Measurements from ENCODE around the gene ASB2.

DNA sequence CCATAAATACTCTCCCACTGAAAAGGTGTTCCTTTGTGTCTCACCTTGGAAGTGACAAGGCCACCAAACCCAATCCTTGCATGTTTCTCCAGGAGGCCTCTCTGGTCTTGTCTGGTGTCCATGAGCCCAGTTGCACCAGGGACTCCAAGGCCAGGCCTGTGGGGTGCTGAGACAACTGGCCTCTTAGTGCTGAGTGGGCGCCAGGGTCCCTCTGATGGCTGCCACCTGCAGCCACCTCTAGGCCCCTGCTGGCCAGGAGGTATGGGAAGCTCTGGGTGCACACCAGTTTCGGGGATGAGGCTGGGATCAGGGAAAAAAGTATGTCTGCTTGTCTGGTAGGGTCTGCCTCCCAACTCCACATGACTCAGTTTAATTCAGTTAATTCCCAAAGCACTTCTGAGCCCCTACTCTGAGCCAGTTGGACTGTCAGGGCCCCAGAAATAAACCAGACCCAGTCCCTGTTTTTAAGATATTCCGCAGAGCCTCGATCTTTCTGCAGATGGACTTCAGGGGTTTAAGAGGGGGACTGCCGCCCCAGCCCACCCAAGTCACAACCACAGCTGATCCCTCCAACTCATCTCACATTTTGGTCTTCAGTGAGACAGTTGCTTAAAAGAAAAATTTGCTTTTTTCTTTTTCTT, 64.3 kb downstream of the ASB2 start:
- TF ChIP-seq, protein P1, sequence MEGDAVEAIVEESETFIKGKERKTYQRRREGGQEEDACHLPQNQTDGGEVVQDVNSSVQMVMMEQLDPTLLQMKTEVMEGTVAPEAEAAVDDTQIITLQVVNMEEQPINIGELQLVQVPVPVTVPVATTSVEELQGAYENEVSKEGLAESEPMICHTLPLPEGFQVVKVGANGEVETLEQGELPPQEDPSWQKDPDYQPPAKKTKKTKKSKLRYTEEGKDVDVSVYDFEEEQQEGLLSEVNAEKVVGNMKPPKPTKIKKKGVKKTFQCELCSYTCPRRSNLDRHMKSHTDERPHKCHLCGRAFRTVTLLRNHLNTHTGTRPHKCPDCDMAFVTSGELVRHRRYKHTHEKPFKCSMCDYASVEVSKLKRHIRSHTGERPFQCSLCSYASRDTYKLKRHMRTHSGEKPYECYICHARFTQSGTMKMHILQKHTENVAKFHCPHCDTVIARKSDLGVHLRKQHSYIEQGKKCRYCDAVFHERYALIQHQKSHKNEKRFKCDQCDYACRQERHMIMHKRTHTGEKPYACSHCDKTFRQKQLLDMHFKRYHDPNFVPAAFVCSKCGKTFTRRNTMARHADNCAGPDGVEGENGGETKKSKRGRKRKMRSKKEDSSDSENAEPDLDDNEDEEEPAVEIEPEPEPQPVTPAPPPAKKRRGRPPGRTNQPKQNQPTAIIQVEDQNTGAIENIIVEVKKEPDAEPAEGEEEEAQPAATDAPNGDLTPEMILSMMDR (tag by site-specific recombination; IDR thresholded peaks at IDR 0.05), result no peak
- TF ChIP-seq ZNF366 (tag by site-specific recombination; conservative IDR thresholded peaks at IDR 0.05) (no peak), OSR2 (tag by site-specific recombination; IDR thresholded peaks at IDR 0.05) (no peak), ZNF626 (tag by site-specific recombination; IDR thresholded peaks at IDR 0.05) (no peak), ZNF707 (tag by site-specific recombination; IDR thresholded peaks at IDR 0.05) (no peak), ZNF19 (tag by site-specific recombination; IDR thresholded peaks at IDR 0.05; ENCODE audit: low read depth) (no peak), ZNF274 (IDR thresholded peaks at IDR 0.05; ENCODE audit: low read length) (no peak), ZNF274 (tag by site-specific recombination; IDR thresholded peaks at IDR 0.05; ENCODE audit: borderline replicate concordance) (no peak), BCL11B (tag by site-specific recombination; IDR thresholded peaks at IDR 0.05; ENCODE audit: low read depth) (no peak), ZNF423 (tag by site-specific recombination; IDR thresholded peaks at IDR 0.05) (no peak)
- TF ChIP-seq, protein P2, sequence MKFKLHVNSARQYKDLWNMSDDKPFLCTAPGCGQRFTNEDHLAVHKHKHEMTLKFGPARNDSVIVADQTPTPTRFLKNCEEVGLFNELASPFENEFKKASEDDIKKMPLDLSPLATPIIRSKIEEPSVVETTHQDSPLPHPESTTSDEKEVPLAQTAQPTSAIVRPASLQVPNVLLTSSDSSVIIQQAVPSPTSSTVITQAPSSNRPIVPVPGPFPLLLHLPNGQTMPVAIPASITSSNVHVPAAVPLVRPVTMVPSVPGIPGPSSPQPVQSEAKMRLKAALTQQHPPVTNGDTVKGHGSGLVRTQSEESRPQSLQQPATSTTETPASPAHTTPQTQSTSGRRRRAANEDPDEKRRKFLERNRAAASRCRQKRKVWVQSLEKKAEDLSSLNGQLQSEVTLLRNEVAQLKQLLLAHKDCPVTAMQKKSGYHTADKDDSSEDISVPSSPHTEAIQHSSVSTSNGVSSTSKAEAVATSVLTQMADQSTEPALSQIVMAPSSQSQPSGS (tag by site-specific recombination; IDR thresholded peaks at IDR 0.05; ENCODE audit: low read depth), result no peak
- TF ChIP-seq, protein P3, sequence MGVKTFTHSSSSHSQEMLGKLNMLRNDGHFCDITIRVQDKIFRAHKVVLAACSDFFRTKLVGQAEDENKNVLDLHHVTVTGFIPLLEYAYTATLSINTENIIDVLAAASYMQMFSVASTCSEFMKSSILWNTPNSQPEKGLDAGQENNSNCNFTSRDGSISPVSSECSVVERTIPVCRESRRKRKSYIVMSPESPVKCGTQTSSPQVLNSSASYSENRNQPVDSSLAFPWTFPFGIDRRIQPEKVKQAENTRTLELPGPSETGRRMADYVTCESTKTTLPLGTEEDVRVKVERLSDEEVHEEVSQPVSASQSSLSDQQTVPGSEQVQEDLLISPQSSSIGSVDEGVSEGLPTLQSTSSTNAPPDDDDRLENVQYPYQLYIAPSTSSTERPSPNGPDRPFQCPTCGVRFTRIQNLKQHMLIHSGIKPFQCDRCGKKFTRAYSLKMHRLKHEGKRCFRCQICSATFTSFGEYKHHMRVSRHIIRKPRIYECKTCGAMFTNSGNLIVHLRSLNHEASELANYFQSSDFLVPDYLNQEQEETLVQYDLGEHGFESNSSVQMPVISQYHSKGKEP (tag by site-specific recombination; IDR thresholded peaks at IDR 0.05), result no peak
- TF ChIP-seq, protein P4, sequence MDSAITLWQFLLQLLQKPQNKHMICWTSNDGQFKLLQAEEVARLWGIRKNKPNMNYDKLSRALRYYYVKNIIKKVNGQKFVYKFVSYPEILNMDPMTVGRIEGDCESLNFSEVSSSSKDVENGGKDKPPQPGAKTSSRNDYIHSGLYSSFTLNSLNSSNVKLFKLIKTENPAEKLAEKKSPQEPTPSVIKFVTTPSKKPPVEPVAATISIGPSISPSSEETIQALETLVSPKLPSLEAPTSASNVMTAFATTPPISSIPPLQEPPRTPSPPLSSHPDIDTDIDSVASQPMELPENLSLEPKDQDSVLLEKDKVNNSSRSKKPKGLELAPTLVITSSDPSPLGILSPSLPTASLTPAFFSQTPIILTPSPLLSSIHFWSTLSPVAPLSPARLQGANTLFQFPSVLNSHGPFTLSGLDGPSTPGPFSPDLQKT (IDR thresholded peaks at IDR 0.05; ENCODE audit: borderline replicate concordance, low read depth, low read length), result no peak

Measured in HEK293 (cell line).